HepG2 (cell line): ENCODE measurements around the gene NSUN6.

ENCODE experiments used
- ATF4 ChIP-seq, 2 experiments: fragments of 450-650 bp in 1 of 2; sonication (generic) in 1 of 2; formaldehyde crosslinking; IDR thresholded peaks; 2 replicates each; pipeline versions ENCODE4 v1.5.0 to v1.8.0; 2020 to 2022; ENCODE audit warnings: mild to moderate bottlenecking in 1 of 2, missing genetic modification reagents in 1 of 2
- CTCF ChIP-seq: sonication (generic); formaldehyde crosslinking; IDR thresholded peaks from 2 replicates; pipeline ENCODE4 v1.5.0; 2020; ENCODE audit warnings: mild to moderate bottlenecking, missing genetic modification reagents, moderate library complexity
- HNF4G ChIP-seq, 2 experiments: sonication (generic) in 1 of 2; formaldehyde crosslinking in 1 of 2; IDR thresholded peaks; 2 replicates each; pipeline versions ENCODE4 v1.4.0 to v1.6.1; 2011 to 2020; ENCODE audit warnings: borderline replicate concordance in 2 of 2, low read depth in 2 of 2, mild to moderate bottlenecking in 2 of 2, low read length in 1 of 2, missing genetic modification reagents in 1 of 2, moderate library complexity in 1 of 2
- JUN ChIP-seq: sonication (generic); formaldehyde crosslinking; IDR thresholded peaks from 2 replicates; pipeline ENCODE4 v1.4.0; 2020; ENCODE audit warnings: mild to moderate bottlenecking, missing genetic modification reagents
- MXI1 ChIP-seq: IDR thresholded peaks from 3 replicates; pipeline ENCODE4 v1.6.1; 2012; ENCODE audit warnings: low read depth, low read length, inconsistent platforms, borderline replicate concordance
- MYC ChIP-seq: sonication (generic); formaldehyde crosslinking; IDR thresholded peaks from 2 replicates; pipeline ENCODE4 v1.9.0; 2021; ENCODE audit warnings: missing genetic modification reagents, borderline replicate concordance
- POLR2A ChIP-seq, 2 experiments: IDR thresholded peaks; 2 replicates each; pipeline ENCODE4 v1.6.1; 2011; ENCODE audit warnings: low read depth in 2 of 2, low read length in 2 of 2, mild to moderate bottlenecking in 1 of 2, moderate library complexity in 1 of 2; ENCODE audit not compliant: insufficient read depth in 1 of 2
- RAD21 ChIP-seq: fragments of 450-650 bp; formaldehyde crosslinking; IDR thresholded peaks from 2 replicates; pipeline ENCODE4 v1.5.0; 2020; ENCODE audit warnings: mild to moderate bottlenecking
- REST ChIP-seq, 2 experiments: IDR thresholded peaks; 2 replicates each; pipeline ENCODE4 v1.6.1; 2011 to 2012; ENCODE audit warnings: low read length in 2 of 2, borderline replicate concordance in 1 of 2, low read depth in 1 of 2, mild to moderate bottlenecking in 1 of 2, moderate library complexity in 1 of 2
- SP1 ChIP-seq, 2 experiments: fragments of 450-650 bp in 1 of 2; sonication (generic) in 1 of 2; formaldehyde crosslinking in 1 of 2; IDR thresholded peaks; 2 replicates each; pipeline versions ENCODE4 v1.4.0 to v1.6.1; 2016 to 2020; ENCODE audit warnings: missing genetic modification reagents in 1 of 2
- SUZ12 ChIP-seq: fragments of 150-350 bp; IDR thresholded peaks from 2 replicates; pipeline ENCODE4 v1.6.1; 2014; ENCODE audit warnings: low read depth, low read length

- TF ChIP-seq JUN (CRISPR knock-in tag) (no peak), RAD21 (CRISPR knock-in tag) (no peak), CTCF (CRISPR knock-in tag) (no peak), SP1 (IDR thresholded peaks at IDR 0.05) (no peak), SP1 (CRISPR knock-in tag; IDR thresholded peaks at IDR 0.05) (no peak), POLR2A (IDR thresholded peaks at IDR 0.05; ENCODE audit: insufficient read depth in 1 of 2, low read depth in 2 of 2, low read length in 2 of 2) (no peak), REST (IDR thresholded peaks at IDR 0.05; ENCODE audit: borderline replicate concordance in 1 of 2, low read depth in 1 of 2, low read length in 2 of 2) (no peak), HNF4G (IDR thresholded peaks at IDR 0.05; ENCODE audit: borderline replicate concordance, low read depth, low read length) (no peak), HNF4G (CRISPR knock-in tag; IDR thresholded peaks at IDR 0.05; ENCODE audit: borderline replicate concordance, low read depth) (no peak), SUZ12 (no peak), MYC (CRISPR knock-in tag) (no peak), MXI1 (no peak), ATF4 (CRISPR knock-in tag; IDR thresholded peaks at IDR 0.05) (no peak)
Observed at GRCh38 chr10:18660816-18661431, 9.5 kb upstream of the NSUN6 start.
